GM19023 (cell line): ENCODE data around the gene TICAM1.
"Not testable (repeated sequence)": the region's sequence is repeated elsewhere in the genome, so short reads cannot be mapped to it uniquely, and the experiment has no call there.

Experiments
- ATAC-seq: cut with Tn5 transposase; IDR thresholded peaks from one replicate; pipeline ENCODE4 v1.9.1; 2021; ENCODE audit warnings: mild to moderate bottlenecking, moderate library complexity; ENCODE audit not compliant: unreplicated experiment

TICAM1 gene

DNA sequence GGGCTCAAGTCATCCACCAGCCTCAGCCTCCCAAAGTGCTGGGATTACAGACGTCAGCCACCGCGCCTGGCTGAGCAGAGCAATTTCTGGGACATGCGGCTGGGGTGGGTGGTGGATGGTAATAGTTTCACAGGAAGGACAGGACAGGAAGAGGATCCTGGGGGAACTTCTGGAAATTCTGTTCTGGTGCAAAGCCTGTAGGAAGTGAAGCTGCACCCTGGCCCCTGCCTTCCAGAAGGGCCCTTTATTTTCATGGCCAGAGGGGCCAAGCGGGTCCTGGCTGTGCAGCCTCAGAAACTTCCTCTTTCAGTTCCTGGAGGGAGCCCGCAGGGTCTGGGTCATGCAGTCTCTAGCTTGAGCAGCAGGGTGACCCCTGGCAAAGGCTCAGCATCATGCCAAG, 24.3 kb downstream of the TICAM1 start:
- ATAC-seq, result no peak

DNA sequence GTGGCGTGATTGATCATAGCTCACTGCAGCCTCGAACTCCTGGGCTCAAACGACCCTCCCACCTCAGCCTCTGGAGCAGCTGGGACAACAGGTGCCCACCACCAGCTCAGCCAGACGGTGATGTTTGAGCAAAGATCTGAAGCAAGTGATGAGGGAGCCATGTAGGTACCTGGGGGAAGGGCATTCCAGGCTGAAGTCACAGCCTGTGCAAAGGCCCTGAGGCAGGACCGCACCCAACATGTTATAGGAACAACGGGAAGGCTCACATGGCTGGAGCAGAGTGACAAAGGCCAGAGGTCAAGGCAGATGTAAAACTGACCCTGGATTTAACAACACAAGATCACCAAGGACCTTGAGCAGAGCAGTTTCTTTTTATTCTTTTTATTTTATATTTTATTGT, 25.1 kb downstream of the TICAM1 start:
- ATAC-seq, result no peak

DNA sequence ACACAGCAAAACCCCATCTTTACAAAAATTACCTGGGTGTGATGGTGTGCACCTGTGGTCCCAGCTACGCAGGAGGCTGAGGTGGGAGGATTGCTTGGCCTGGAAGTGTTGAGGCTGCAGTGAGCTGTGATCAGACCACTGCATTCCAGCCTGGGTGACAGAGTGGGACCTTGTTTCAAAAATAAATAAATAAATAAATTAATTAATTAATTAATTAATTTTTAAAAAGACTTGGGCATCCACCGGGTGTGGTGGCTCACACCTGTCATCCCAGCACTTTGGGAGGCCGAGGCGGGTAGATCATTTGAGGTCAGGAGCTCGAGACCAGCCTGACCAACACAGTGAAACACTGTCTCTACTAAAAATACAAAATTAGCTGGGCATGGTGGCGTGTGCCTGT, 26.4 kb downstream of the TICAM1 start:
- not testable (repeated sequence) for ATAC-seq

DNA sequence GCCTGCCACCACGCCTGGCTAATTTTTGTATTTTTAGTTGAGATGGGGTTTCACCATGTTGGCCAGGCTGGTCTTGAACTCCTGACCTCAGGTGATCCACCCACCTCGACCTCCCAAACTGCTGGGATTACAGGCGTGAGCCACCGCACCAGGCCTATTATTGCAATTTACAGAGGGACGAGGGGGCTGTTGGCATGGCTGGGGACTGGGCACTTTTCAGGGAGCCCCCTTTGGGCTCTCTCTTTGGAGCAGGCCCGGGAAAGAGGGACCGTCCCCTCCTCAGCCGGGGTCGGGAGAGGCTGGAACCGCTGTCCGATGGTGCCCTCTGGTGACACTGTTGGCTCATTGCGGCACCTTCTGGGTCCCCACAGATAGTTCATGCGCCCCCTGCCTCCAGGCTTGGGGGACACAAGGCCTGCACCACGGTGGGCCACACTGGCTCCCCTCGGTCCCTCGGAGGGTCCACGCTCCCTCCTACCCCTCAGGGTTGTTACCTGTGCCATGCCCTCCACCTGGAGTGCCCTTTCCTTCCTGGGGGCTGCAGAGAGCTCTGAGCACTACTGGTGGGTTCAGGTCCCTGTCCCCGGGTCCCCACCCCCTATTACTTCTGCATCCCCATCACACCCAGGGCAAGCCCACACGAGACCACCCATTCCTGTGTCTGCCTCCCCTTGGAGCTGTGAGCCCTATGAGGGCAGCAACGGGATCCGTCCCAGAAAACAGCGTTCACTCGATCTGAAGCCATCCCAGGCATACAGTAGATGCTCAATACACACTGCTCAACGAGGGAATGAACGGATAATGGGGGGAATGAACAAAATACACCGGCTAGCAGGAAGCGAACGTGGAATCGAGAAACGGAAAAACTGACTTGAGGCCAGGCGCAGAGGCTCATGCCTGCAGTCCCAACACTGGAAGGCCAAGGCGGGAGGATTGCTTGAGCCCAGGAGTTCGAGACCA, 27.5 kb downstream of the TICAM1 start:
- ATAC-seq, result no peak

DNA sequence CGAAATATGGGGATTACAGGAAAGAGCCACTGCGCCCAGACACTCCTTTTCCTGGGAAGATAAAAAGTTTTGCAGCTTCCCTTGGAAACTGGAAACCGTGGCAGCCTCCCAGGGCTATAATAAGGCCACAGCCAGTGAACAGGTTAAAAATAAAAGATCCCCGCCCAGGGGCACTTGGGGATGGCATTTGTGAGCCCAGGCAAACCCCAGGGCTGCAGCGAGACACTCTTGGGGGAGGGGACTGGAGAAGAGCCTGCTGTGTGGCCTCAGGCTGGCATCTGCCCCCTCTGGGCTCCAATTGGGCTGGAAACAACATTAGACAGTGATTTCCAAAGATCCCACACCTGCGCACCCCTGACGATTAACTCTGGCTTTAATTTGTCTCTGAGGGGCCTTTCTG, 28.8 kb downstream of the TICAM1 start:
- no peak for ATAC-seq

DNA sequence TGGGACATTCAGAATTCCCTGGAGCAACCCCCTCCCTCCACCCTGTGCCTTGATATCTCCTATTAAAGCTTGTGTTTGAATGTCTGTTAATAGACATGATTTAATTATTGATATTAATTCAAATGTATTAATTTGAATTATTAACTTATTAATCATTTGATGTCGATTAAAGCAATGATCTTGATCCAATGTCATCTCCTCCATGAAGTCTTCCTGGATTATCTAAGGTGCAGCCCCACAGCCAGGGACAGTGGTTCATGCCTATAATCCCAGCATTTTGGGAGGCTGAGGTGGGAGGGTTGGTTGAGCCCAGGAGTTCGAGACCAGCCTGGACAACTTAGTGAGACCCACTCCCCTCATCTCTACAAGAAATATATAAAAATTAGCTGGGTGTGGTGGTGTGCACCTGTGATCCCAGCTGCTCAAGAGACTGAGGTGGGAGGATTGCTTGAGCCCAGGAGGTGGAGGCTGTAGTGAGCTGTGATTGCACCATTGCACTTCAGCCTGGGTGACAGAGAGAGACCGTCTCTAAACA, 30.4 kb downstream of the TICAM1 start:
- ATAC-seq, result no peak

DNA sequence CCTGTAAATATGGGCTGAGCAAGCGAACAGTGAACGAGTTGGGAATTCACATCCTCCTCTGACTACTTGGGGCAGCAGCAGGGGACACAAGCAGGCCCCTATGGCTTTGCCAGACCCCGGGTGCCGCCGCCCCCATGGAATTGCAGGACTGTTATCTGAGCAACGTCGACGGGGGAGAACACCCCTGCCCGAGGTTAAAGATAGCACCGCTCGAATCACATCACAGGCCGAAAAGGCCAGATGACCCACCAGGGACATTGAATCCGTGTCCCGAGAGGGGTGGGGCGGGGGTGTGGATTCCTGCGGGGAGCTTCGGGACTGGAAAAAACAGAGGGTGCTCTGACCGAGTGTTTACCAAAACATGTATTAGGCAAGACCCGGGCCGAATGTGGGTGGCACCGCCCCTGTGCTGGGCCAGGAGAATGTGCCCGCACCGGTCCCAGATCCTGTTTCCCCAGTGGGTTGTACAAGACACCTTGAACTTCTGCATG, 30.9 kb downstream of the TICAM1 start:
- ATAC-seq, result no peak

DNA sequence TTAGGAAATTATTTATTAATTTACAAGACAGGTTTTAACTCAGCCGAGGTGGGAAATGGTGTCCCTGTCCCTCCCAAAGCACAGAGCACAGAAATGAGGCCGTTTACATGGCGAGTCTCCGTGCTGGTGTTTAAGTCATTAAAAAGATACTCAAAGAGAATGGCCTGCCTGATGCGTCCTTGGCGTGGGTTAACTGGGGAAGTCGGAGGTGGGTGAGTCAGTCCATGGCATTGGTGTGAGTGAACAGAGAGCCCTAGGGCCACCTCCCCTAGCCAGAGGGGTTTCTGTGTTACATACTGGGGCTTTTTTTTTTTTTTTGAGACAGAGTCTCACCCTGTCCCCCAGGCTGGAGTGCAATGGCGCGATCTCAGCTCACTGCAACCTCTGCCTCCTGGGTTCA, 36.1 kb downstream of the TICAM1 start:
- no peak for ATAC-seq

DNA sequence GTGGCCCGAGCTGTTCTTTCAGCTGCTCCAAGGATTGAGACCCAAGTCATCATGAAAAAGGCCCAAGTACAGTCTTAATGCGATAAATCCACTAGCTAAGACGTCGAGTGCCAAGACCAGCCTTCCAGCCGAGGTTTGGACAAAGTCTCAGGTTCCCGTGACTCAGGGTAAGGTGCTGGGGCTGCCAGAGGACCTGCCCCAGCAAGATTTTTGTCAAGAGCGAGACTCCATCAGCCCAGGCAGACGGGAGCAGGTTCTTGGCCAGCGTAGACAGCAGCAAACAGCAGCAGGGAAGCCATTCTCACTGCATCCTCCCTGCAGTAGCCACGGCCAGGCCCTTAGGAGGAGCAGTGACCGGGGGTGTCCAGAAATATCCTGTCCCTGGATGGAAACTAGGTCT, 36.5 kb downstream of the TICAM1 start:
- no peak for ATAC-seq

DNA sequence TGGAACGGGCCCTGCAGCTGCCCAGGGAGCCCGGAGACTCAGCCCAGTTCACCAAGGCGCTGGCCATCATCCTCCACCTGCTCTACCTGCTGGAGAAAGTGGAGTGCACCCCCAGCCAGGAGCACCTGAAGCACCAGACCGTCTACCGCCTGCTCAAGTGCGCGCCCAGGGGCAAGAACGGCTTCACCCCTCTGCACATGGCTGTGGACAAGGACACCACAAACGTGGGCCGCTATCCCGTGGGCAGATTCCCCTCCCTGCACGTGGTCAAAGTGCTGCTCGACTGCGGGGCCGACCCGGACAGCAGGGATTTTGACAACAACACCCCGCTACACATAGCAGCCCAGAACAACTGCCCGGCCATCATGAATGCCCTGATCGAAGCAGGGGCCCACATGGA, 38.2 kb downstream of the TICAM1 start:
- not testable (repeated sequence) for ATAC-seq

DNA sequence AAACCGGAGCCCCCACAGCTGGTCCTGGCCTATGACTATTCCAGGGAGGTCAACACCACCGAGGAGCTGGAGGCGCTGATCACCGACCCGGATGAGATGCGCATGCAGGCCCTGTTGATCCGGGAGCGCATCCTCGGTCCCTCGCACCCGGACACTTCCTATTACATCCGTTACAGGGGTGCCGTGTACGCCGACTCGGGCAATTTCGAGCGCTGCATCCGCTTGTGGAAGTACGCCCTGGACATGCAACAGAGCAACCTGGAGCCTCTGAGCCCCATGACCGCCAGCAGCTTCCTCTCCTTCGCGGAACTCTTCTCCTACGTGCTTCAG, 38.7 kb downstream of the TICAM1 start:
- ATAC-seq, result not testable (repeated sequence)

DNA sequence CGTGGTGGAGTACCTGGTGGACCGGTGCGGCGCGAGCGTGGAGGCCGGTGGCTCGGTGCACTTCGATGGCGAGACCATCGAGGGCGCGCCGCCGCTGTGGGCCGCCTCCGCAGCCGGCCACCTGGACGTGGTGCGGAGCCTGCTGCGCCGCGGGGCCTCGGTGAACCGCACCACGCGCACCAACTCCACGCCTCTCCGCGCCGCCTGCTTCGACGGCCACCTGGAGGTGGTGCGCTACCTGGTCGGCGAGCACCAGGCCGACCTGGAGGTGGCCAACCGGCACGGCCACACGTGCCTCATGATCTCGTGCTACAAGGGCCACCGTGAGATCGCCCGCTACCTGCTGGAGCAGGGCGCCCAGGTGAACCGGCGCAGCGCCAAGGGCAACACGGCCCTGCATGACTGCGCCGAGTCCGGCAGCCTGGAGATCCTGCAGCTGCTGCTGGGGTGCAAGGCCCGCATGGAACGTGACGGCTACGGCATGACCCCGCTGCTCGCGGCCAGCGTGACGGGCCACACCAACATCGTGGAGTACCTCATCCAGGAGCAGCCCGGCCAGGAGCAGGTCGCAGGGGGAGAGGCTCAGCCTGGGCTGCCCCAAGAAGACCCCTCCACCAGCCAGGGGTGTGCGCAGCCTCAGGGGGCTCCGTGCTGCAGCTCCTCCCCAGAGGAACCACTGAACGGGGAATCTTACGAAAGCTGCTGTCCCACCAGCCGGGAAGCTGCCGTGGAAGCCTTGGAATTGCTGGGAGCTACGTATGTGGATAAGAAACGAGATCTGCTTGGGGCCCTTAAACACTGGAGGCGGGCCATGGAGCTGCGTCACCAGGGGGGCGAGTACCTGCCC, 39.3 kb downstream of the TICAM1 start:
- not testable (repeated sequence) for ATAC-seq

DNA sequence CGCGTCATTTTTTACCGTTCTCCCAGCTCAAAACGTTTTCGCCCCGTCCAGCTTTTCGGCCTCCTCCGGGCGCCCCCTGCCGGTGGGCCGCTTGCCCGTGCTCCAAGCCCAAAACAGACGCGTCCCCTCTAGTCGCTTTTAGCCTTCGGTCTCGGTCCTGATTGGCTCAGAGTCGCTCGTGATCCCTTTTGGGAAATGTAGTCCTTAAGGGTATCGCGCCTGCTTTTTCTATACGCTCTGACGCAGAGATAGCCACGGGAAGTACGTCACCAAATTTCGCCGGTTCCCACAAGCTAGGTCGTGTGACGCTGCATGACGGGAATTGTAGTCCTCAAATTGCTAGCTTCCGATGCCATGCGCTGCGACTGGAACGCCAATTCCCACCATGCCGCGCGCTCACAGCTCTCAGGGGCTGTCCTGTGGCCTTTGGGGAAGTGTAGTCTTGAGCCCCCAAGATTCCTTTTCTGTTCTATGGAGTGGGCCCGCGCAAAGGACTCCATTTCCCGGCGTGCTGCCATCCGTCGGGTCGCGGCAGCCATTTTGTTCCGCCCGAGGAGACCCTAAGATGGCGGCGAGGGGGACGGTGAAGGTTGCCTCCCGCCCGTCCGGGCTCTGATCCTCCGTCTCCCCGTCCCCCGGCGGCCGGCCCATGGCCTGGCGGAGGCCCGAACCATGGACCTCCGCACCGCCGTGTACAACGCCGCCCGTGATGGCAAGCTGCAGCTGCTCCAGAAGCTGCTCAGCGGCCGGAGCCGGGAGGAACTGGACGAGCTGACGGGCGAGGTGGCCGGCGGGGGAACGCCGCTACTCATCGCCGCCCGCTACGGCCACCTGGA, 40.1 kb downstream of the TICAM1 start, which contains the start of gene FEM1A:
Gene FEM1A (plus strand): TSS at position 552 of the 836 bp plus-strand sequence. CDS start 121 bp downstream, at position 673.
- ATAC-seq, result peak; percentile 93

DNA sequence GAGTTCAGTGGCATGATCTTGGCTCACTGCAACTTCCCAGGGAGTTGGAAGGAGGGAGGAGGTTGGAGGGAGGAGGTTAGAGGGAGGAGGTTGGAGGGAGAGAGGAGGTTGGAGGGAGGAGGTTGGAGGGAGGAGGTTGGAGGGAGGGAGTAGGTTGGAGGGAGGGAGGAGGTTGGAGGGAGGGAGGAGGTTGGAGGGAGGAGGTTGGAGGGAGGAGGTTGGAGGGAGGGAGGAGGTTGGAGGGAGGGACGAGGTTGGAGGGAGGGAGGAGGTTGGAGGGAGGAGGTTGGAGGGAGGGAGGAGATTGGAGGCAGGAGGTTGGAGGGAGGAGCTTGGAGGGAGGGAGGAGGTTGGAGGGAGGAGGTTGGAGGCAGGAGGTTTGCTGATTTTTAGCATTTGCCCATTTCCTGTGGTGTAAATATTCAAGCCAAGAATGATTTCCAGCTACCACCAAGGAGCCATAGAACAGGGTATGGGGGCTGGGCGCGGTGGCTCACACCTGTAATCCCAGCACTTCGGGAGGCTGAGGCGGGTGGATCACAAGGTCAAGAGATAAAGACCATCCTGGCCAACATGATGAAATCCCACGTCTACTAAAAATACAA, 45.0 kb downstream of the TICAM1 start:
- not testable (repeated sequence) for ATAC-seq

DNA sequence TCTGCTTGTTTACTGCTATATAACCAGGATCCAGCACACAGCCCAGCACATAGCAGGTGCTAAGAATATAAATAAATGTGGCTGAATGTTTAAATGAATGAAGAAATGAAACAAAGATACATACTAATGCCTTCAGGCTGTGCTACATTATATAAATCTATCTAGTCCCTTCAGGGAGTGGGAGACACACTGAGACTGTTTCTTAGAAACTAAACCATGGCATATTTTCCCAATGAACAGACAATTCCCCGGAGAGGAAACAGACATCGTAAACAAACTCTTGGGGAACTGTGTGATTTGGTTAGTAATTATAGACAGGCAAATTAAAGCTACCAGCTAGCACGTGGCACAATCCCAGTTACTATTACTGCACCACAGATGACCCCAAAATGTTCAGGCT, 49.7 kb downstream of the TICAM1 start:
- no peak for ATAC-seq

DNA sequence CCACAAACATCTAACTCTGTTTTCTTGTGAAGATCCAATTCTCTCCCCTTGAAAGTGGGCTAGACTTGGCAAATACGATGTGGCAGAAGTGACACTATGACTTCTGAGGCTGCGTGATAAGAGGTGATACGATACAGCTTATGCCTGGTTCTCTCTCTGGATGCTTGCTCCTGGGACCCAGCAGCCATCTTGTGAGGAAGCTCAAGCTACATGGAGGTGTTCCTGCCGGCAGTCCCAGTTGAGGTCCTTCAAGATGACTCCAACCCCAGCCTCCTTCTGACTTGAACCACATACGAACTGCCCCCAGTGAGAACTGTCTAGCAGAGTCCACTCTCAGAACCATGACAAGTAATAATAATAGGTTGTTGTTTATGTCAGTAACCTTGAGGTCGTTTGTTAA, 50.7 kb downstream of the TICAM1 start:
- no peak for ATAC-seq

DNA sequence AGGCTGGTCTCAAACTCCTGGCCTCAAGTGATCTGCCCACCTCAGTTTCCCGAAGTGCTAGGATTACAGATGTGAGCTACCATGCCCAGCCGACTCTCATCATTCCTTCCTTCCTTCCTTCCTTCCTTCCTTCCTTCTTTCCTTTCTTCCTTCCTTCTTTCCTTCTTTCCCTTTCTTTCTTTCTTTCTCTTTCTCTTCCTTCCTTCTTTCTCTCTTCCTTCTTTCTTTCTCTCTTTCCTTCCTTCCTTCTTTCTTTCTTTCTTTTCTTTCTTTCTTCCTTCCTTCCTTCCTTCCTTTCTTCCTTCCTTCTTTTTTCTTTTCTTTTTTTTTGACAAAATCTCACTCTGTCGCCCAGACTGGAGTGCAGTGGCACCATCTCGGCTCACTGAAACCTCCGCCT, 53.4 kb downstream of the TICAM1 start:
- not testable (repeated sequence) for ATAC-seq

DNA sequence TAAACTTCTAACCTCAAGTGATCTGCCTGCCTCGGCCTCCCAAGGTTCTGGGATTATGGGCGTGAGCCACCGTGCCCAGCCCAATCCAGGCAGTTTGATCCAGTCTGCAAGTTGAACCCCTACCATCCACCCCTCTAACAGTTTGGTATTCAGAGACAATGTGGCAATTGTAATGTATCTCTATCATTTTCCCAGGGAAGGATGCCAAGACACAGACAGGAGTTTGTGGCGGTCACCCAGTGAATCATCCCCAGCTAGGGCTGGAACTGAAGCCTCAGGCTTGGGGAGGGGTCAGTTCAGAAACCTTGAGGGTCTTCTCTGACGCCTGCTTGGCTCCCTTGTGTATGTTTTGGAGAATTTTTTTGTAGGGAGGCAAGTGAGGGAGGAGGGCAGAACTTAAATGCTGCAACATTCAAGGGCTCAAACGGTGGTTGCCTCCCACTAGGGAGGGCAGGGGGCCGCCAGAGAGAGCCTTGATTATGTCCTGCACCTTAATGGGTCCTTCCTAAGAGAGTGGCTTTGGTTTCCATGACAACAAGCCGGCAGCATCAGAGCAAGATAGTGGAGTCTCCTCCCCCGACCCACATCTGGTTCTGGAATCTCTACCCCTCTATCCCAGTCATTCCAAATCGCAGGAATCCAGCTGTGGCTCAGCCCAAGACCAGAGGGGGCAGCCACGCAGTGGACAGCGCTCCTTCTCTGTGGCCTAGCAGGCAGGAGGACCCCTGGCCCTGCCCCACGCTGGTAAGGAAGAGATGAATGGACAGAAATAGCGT, 54.9 kb downstream of the TICAM1 start:
- ATAC-seq, result no peak

DNA sequence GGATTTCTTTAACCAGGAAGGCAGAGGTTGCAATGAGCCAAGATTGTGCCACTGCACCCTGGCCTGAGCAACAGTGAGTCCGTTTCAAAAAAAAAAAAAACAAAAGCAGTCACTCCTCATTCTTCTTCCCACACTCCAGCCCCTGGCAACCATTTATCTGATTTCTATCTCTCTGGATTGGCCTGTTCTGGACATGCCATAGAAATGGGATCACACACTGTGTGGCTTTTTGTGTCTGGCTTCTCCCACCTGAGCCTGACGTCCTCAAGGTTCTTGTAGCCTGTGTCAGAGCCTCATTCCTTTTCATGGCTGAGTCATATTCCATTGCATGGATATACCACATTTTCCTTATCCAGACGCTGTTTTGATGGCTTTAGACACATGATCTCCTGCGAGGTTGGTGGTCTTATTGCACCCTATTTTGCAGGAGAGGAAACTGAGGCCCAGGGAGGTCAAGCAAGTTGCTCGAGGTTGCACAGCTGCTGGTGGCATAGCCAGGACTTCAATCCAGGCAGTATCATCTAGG, 55.8 kb downstream of the TICAM1 start:
- no peak for ATAC-seq
